Lower leg skin (tissue), 3 donors: ENCODE measurements around the gene CHD3.
"Not testable (repeated sequence)": the region's sequence is repeated elsewhere in the genome, so short reads cannot be mapped to it uniquely, and the experiment has no call there.

Source experiments
- POLR2A ChIP-seq, 2 donors: fragments of 450-650 bp; IDR thresholded peaks; one replicate each; pipeline ENCODE4 v1.6.1; 2016 to 2017; ENCODE audit warnings: antibody characterized with exemption in 2 of 2, mild to moderate bottlenecking in 1 of 2, moderate library complexity in 1 of 2
- TF ChIP-seq, protein P1 (sequence below), 3 donors: fragments of 450-650 bp; IDR thresholded peaks; one replicate each; pipeline ENCODE4 v1.5.1; 2016; ENCODE audit warnings: antibody characterized with exemption in 3 of 3, mild to moderate bottlenecking in 3 of 3, moderate library complexity in 2 of 3

DNA sequence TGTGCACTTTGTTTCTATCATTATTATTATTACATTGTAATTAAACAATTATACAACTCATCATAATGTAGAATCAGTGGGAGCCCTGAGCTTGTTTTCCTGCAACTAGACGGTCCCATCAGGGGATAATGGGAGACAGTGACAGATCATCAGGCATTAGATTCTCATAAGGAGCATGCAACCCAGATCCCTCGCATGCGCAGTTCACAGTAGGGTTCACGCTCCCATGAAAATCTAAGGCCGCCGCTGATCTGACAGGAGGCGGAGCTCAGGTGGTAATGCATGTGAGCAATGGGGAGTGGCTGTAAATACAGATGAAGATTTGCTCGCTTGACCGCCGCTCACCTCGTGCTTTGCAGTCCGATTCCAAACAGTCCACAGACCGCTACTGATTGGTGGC is 64.7 kb downstream of the CHD3 start:
- TF ChIP-seq, protein P1, sequence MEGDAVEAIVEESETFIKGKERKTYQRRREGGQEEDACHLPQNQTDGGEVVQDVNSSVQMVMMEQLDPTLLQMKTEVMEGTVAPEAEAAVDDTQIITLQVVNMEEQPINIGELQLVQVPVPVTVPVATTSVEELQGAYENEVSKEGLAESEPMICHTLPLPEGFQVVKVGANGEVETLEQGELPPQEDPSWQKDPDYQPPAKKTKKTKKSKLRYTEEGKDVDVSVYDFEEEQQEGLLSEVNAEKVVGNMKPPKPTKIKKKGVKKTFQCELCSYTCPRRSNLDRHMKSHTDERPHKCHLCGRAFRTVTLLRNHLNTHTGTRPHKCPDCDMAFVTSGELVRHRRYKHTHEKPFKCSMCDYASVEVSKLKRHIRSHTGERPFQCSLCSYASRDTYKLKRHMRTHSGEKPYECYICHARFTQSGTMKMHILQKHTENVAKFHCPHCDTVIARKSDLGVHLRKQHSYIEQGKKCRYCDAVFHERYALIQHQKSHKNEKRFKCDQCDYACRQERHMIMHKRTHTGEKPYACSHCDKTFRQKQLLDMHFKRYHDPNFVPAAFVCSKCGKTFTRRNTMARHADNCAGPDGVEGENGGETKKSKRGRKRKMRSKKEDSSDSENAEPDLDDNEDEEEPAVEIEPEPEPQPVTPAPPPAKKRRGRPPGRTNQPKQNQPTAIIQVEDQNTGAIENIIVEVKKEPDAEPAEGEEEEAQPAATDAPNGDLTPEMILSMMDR (IDR thresholded peaks at IDR 0.05): not testable (repeated sequence)
- not testable (repeated sequence) for TF ChIP-seq POLR2A (IDR thresholded peaks at IDR 0.05)
